Hematopoietic multipotent progenitor cell treated with erythropoietin and hydrocortisone succinate and interleukin-3 and kit ligand, for 15 days (in vitro differentiated cells): ENCODE data around the gene NIPAL4.

Source experiments
- DNase-seq: peaks from one replicate; pipeline ENCODE4 v3.0.0-alpha.2; 2015; ENCODE audit warnings: low spot score

Gene NIPAL4

GRCh38 chr5:157486221-157486681 lies 26.2 kb downstream of the NIPAL4 start:
- no peak for DNase-seq

DNA sequence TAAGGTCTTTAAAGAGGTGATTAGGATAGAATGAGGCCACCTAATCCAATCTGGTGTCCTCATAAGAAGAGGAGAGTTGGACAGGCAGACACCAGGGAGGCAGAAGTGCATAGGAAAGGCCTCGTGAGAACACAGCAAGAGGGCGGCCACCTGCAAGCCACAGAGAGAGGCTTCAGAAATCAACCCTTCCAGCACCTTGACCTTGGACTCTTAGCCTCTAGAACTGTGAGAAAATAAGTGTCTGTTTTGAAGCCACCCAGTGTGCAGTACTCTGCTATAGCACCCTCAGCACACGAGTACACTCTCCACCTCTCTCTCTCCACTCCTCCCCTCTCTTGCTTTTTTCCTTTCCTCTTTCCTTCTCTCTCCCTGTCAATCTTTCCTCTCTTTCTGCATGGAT lies 26.8 kb downstream of the NIPAL4 start:
- no peak for DNase-seq

DNA sequence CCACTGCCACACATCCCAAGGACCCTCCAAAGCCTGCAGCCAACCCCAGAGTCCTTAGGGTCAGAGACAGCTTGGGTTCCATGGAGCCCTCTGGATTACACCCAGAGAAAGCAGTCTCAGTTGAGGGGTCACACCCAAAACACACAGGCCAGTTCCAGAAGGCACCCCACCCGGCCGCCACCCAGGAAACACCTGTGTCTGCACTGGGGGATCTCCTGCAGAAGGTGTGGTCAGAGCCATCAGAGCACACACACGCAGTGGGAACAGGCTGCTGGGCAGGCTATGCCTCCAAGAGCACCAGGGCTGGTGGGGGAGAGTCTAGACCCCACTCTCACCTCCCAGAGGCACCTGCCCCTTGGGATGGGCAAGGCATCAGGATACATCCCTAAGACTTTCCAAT lies 27.3 kb downstream of the NIPAL4 start:
- DNase-seq, result no peak

DNA sequence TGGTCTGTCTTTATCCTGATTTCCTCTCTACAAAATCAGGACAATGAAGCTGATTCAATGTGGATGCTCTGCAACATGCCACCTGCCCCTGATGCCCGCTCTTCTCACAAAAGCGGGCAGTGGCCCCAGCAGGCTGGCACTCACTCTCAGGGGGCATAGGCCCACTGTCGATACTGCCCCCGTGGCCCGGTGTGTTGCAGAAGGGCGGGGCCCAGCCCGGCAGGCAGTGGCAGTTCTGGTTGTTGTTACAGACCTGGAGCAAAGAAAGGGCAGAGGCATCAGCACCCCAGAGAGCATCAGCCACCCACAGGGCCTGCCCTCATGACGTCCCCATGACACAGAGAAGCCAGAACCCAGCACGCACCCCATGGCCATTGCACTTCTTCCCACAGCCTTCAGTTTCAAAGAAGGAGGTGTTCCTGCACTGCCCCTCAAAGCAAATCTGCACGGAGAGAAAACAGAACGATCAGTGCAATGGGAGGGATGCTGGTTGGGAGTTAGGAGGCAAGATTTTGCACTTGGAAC lies 31.5 kb downstream of the NIPAL4 start:
- DNase-seq, result no peak

GRCh38 chr5:157492886-157493285 lies 32.9 kb downstream of the NIPAL4 start:
- no peak for DNase-seq

DNA sequence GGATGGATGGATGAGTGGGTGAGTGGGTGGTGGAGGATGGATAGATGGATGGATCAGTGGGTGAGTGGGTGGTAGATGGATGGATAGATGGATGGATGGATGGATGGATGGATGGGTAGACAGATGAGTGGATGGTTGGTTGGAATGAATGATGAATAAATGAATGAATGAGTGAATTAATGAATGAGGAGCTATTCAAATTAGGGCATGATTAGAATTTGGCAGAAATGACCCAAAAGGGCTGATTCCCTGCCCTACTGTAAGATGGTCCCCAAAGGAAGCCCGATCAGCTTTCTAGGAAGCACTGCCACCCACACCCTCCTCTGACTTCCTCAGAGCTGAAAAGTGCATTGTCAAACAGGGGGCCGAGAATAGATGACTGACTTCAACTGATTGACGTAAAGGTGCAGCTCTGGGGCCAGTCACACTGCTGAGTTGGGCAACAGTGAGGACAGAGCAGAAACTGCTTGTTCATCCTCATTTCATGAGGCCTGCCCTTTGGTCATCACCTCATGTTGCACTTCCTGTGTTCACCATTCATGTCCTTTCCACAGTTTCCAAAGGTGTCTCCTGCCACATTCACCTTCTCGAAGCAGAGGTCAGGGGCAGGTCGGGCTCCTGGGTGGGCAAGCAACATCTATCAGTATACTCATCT lies 34.3 kb downstream of the NIPAL4 start:
- DNase-seq, result no peak

DNA sequence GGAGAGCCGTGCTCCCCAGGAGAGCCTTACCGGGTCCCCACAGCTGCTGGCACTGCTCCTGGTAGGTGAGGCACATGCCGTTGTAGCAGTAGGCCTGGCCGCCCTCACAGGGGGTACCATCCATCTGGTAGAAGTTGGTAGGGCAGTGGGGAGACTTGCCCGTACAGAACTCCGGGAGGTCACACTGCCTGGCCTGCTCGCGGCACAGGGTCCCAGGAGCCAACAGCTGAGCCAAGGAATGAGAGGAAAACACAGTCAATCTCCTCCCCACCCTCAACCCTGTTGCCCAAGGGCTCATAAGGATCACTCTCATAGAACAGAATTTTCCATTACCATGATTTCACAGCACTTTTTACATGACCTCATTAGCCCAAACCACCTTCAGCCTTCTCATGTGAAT lies 36.9 kb downstream of the NIPAL4 start:
- DNase-seq, result no peak

DNA sequence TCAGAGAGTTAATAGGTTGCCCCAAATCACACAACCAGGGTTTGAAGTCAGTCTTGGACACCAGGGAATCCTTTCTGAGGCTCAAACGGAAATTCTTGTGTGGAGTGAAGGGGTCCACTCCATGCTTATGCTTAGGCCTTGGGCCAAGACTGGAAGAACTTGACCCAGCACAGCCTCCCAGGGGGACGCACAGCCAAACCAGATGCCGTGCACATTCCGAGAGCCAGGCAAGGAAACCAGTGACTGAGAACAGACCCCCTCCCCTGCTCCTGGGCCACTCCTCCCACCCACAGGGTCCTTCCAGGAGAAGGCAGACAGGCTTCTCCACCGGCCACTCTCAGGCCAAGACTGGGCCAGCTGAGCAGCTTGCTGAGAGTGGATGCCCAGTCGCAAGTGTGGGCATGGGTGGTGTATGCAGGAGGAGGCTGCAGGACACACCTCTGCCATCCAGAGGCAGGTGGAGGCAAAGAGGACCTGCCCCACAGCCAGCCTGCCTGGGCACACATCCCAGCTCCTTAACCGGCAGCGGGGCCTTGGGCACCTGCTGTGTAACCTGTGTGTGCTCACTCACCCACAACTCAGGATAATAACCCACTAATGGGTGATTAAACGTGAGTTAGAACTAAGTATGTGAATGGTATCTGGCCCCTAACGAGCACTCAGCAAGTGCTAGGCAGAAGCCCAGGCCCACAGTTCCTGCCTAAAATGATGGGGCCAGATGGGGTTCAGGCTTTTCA lies 38.0 kb downstream of the NIPAL4 start:
- DNase-seq, result no peak

DNA sequence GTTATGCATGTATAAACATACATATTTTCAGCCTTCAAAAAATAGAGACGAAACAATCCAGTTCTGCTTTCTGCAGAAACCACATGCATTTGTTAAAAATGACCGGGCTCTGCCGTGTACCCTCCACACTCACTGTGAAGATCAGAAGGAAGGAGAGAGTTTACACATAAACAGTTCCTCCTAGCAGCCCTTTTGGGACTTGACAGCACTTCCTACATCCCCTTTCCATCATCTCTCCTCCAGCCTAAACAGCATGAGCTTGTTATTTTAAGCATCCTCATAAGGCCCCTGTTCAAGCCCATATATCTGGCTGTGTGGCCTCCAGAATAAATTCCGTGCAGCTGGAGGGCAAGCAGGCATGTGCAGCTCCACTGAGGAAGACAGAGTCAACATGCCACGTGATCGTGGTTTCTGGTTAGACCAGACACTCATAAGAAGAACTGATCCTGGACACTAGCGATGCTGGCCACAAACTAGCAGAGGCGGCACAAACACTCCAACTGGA lies 42.2 kb downstream of the NIPAL4 start:
- DNase-seq, result no peak

GRCh38 chr5:157504053-157504452 lies 44.0 kb downstream of the NIPAL4 start:
- no peak for DNase-seq

DNA sequence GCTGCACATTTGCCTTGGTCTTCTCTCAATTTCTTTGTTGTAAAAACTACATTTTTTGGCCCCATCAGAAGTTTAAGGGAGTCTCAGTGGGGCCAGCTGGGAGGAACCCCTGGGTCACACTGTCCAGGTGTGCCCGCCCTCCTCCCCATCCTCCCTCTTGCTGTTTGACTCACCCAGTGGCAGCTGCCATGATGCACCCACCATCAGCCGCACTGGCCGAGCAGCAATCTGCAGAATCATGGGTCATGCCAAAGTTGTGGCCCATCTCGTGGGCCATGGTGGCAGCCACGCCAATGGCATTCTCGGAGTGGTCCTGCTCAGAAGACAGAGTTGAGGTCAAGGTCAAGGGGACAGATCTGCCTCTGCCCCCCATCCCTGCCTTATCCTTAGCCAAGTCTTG lies 45.5 kb downstream of the NIPAL4 start:
- no peak for DNase-seq

GRCh38 chr5:157506066-157506590 lies 46.1 kb downstream of the NIPAL4 start:
- no peak for DNase-seq

DNA sequence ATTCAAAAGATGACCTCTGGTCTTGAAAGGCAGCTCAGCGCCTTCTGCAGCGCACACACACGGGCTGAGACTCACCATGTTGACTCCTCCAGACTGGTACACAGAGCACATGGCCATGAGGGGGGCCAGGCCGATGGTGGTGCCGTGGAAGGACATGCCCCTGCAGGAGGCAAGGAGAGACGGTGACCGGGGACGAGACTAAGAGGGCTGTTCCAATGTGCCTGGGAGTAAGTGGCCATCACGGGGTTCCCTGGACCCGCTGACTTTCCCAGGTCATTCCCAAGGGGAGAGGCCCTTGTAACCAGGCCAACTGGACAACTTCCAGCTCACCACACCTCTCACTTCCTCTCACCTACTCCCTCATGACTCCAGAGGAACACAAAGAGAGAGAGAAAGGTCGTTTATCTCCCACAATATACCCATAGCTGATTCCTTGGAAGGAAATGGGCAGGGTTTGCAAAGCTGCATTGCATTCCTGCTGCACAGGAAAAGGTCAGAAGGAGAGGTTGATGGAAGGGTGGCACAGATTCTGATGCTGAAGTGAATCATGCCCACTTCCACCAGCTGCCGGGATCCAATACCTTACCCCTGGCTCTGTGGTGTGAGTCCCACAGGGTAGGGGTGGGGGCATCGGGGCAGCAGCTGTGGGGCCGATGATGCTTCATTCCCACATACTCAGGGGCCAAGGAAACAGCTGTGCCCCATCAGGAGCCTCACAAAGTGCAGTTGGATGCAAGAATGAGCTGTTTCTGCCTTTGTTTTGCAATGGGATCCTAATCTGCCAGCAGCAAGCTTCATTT lies 47.2 kb downstream of the NIPAL4 start:
- no peak for DNase-seq

- DNase-seq, result no peak
These were observed 49.1 kb downstream of the NIPAL4 start for GRCh38 chr5:157509093-157509492.

- no peak for DNase-seq
These were observed 49.6 kb downstream of the NIPAL4 start for GRCh38 chr5:157509587-157509986.

DNA sequence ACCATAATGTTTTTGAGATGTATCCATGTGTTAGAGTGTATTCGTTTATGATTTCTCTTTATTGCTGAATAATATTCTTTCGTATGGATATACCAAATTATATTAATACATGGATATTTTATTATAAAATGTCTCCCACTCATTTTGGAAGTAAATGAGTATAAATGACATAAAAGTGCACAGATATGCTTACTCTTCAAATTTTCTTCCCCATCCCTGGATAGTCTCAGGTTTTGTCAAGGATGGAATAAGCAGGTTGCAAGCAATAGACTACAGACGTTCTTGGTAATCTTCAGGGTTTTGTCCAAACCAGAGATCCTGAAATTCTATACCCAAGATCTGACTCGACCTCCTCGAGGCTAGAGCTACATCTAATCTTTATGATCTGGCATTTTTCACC lies 50.7 kb downstream of the NIPAL4 start:
- DNase-seq, result no peak

- no peak for DNase-seq
These were observed 51.9 kb downstream of the NIPAL4 start for GRCh38 chr5:157511651-157512644.

DNA sequence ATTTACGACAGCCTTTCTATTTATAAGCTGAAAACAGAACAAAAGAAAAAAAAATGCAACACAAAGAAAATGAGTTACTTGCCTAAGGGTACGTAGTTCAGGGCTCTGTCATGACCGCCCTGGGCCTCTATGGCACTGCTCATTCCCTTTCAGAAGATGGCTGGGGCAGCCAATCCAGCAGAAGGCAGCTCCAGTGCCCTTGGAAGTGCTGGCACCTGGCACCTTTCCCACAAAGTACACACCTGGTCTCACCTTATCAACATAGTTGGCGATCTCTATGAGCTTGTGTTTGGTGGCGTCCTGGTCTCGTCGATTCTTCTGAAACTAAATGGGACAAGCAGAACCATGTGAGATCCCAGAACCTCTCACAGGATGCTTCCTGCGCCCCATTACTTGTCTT lies 53.2 kb downstream of the NIPAL4 start:
- no peak for DNase-seq

GRCh38 chr5:157514974-157515373 lies 55.0 kb downstream of the NIPAL4 start:
- no peak for DNase-seq

GRCh38 chr5:157516006-157516405 lies 56.0 kb downstream of the NIPAL4 start:
- no peak for DNase-seq
